Osteoblast (primary cell): Measurements from ENCODE around the gene DUSP14. TPM values are rescaled to one million over a fixed set of nuclear protein-coding genes. Genes with fewer than 3 reads are reported as not detected.

Experiments used
- DNase-seq: peaks from one replicate; pipeline ENCODE4 v3.0.0; 2011; ENCODE audit warnings: low spot score, mixed read lengths; ENCODE audit not compliant: insufficient read length; ENCODE audit errors: missing footprints
- H2AFZ ChIP-seq: 2 replicates; pipeline ENCODE4 v1.6.0; 2011; ENCODE audit warnings: mild to moderate bottlenecking, low read length
- H3K27ac ChIP-seq: 2 replicates; pipeline ENCODE4 v1.5.1; 2011; ENCODE audit warnings: mild to moderate bottlenecking, low read depth, low read length, moderate library complexity
- H3K27me3 ChIP-seq: 2 replicates; pipeline ENCODE4 v1.6.0; 2012; ENCODE audit warnings: mild to moderate bottlenecking, control low read depth, inconsistent platforms, low read length, moderate library complexity; ENCODE audit not compliant: insufficient read depth
- H3K36me3 ChIP-seq: 2 replicates; pipeline ENCODE4 v1.5.1; 2011; ENCODE audit warnings: mild to moderate bottlenecking, low read length, control low read depth, moderate library complexity; ENCODE audit not compliant: insufficient read depth
- H3K4me1 ChIP-seq: 2 replicates; pipeline ENCODE4 v1.5.1; 2011; ENCODE audit warnings: mild to moderate bottlenecking, low read length, control low read depth, moderate library complexity; ENCODE audit not compliant: insufficient read depth
- H3K4me2 ChIP-seq: 2 replicates; pipeline ENCODE4 v1.6.0; 2011; ENCODE audit warnings: mild to moderate bottlenecking, low read length; ENCODE audit not compliant: insufficient read depth
- H3K4me3 ChIP-seq: fragments of 200-600 bp; sonication (generic); 3 replicates; pipeline ENCODE4 v1.5.1; 2012; ENCODE audit warnings: mild to moderate bottlenecking, low read length, inconsistent platforms; ENCODE audit not compliant: insufficient read depth
- H3K79me2 ChIP-seq: 2 replicates; pipeline ENCODE4 v1.6.0; 2012; ENCODE audit warnings: mild to moderate bottlenecking, low read length, control low read depth, inconsistent platforms; ENCODE audit not compliant: insufficient read depth
- H3K9me3 ChIP-seq: 2 replicates; pipeline ENCODE4 v1.5.1; 2011; ENCODE audit warnings: low read depth, low read length, control low read depth
- H4K20me1 ChIP-seq: 2 replicates; pipeline ENCODE4 v1.6.0; 2012; ENCODE audit warnings: mild to moderate bottlenecking, low read length, control low read depth; ENCODE audit not compliant: insufficient read depth
- total RNA-seq: library from RNA; depleted of rRNA; stranded (reverse); fragments of >200 nt; gene quantifications from 2 replicates; pipeline ENCODE4 v1.2.3, GENCODE V29; 2012
- TF ChIP-seq, protein P1 (sequence below): IDR thresholded peaks from 2 replicates; pipeline ENCODE4 v1.5.1; 2011; ENCODE audit warnings: mild to moderate bottlenecking, low read depth, low read length, moderate library complexity; ENCODE audit errors: extremely low read depth

Gene DUSP14
- total RNA-seq, 1 donor = 97.7 TPM

DNA sequence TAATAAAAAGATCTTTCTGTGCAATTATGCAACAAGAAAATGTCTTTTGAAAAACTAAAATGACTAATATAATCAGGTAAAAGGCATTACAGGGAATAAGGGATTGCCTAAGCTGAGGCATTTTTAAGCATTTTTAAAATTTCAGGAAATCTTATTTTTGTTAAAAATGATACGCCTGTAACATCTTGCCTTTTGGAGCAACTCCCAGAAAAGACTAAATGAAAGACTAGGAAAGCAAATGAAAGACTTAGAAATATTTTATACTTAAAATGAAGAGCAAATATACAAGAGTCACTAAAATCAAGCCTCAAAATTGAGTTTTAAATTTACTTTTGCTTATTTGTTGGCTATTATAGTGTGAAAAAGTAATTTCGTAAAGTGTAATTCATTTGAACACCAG is 55.8 kb downstream of the DUSP14 start:
- Histone ChIP-seq H2AFZ (no peak overlapping the region), H3K4me3 (no peak overlapping the region), H3K36me3 (peaks cover 16% of the 10 kb centered on the region), H3K27me3 (no peaks in the 10 kb centered on the region), H3K4me1 (peaks cover 18% of the 10 kb centered on the region), H3K9me3 (no peaks in the 10 kb centered on the region), H3K4me2 (no peak overlapping the region), H4K20me1 (no peaks in the 10 kb centered on the region), H3K79me2 (peaks cover 29% of the 10 kb centered on the region), H3K27ac (no peak overlapping the region)
- TF ChIP-seq, protein P1, sequence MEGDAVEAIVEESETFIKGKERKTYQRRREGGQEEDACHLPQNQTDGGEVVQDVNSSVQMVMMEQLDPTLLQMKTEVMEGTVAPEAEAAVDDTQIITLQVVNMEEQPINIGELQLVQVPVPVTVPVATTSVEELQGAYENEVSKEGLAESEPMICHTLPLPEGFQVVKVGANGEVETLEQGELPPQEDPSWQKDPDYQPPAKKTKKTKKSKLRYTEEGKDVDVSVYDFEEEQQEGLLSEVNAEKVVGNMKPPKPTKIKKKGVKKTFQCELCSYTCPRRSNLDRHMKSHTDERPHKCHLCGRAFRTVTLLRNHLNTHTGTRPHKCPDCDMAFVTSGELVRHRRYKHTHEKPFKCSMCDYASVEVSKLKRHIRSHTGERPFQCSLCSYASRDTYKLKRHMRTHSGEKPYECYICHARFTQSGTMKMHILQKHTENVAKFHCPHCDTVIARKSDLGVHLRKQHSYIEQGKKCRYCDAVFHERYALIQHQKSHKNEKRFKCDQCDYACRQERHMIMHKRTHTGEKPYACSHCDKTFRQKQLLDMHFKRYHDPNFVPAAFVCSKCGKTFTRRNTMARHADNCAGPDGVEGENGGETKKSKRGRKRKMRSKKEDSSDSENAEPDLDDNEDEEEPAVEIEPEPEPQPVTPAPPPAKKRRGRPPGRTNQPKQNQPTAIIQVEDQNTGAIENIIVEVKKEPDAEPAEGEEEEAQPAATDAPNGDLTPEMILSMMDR = no peak
- DNase-seq = no peak

DNA sequence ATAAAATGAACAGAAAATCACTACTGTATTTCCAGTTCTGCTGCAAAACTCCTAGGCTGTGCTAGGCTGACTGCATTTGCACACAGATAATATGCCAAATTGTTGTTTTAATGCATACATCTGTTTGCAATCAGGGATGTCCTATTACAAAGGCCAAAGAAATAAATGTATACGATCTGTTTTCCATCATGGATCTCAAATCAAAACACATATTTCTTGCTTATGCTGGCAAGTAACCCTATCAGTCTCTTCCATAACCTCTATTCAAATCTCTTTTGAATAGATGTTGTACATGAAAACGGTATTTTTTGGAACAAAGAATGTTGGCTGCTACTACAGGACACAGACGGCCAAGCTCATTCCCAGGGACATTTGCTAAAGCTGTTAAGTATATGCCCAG is 56.6 kb downstream of the DUSP14 start:
- Histone ChIP-seq H3K36me3 (peaks cover 9% of the 10 kb centered on the region), H4K20me1 (no peaks in the 10 kb centered on the region), H3K4me2 (no peak overlapping the region), H3K4me3 (no peak overlapping the region), H3K27me3 (no peaks in the 10 kb centered on the region), H3K9me3 (no peaks in the 10 kb centered on the region), H3K79me2 (peaks cover 35% of the 10 kb centered on the region), H2AFZ (no peak overlapping the region), H3K27ac (no peak overlapping the region), H3K4me1 (peaks cover 18% of the 10 kb centered on the region)
- no peak for DNase-seq
- TF ChIP-seq, protein P1 = no peak

DNA sequence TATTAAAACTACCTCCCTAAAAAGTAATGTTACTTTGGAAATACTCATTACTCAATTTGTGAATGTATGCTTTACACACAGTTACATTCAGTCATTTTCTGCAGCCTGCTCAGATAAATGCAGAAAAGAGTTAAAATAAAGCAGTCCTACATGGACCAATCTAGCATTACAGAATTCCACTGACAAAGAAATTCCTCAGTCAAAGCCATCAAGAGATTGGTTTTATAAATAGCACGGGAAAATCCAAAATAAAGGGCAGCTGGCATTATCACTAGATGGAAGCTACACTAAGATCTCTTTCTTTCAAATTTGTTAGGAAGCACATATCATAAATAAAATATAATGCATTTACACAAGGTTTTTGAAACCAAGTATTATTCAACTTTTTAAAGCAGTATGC is 58.3 kb downstream of the DUSP14 start:
- Histone ChIP-seq H3K27ac (no peak overlapping the region), H3K27me3 (no peaks in the 10 kb centered on the region), H3K9me3 (no peaks in the 10 kb centered on the region), H3K4me3 (no peak overlapping the region), H3K4me1 (peaks cover 7% of the 10 kb centered on the region), H4K20me1 (no peaks in the 10 kb centered on the region), H2AFZ (no peak overlapping the region), H3K4me2 (no peak overlapping the region), H3K79me2 (peaks cover 43% of the 10 kb centered on the region), H3K36me3 (peaks cover 4% of the 10 kb centered on the region)
- TF ChIP-seq, protein P1 = no peak
- no peak for DNase-seq

DNA sequence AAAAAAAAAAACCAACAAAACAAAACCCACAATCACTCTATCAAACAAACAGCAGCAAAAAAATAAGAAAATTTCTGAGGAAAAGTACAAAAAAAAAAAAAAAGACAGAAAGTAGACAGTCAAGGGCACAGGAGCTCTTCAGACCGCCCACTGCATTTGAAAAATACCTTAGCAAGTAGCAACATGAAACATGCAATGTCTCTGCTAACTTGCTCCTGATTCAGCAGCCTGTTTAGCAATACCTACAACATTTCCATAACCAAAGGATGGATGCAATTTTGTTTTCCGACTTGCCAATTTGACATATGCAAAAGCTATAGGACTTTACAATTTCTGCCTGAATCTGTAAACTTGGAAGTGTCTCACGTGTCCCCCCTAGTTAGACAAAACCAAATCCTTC is 62.1 kb downstream of the DUSP14 start:
- no peak overlapping the region for H3K4me2 ChIP-seq
- H2AFZ ChIP-seq = no peak overlapping the region
- H3K9me3 ChIP-seq = no peaks in the 10 kb centered on the region
- no peaks in the 10 kb centered on the region for H4K20me1 ChIP-seq
- H3K4me3 ChIP-seq = no peak overlapping the region
- no peak for DNase-seq
- H3K4me1 ChIP-seq = no peaks in the 10 kb centered on the region
- no peak overlapping the region for H3K27ac ChIP-seq
- H3K36me3 ChIP-seq = peaks cover 13% of the 10 kb centered on the region
- H3K27me3 ChIP-seq = no peaks in the 10 kb centered on the region
- H3K79me2 ChIP-seq = peaks cover 35% of the 10 kb centered on the region
- TF ChIP-seq, protein P1 = no peak
